C4-2B (cell line): ENCODE results near the gene RPS27A.
A peak's percentile ranks its signal among the peaks of the same experiment; 100 is the strongest.
"Not testable (repeated sequence)": the region's sequence is repeated elsewhere in the genome, so short reads cannot be mapped to it uniquely, and the experiment has no call there.

ENCODE experiments used
- H3K27ac ChIP-seq: fragments of 450-650 bp; 2 replicates; pipeline ENCODE4 v1.5.1; 2017
- CTCF ChIP-seq: fragments of 450-650 bp; conservative IDR thresholded peaks from 2 replicates; pipeline ENCODE4 v1.5.1; 2017; ENCODE audit warnings: mild to moderate bottlenecking
- ZFX ChIP-seq: fragments of 450-650 bp; IDR thresholded peaks from 2 replicates; pipeline ENCODE4 v1.6.1; 2017

Gene RPS27A

GRCh38 chr2:55232084-55232862 is at the start of gene RPS27A, which contains the start of gene CLHC1:
Gene RPS27A (plus strand): TSS chr2:55232688. CDS start chr2:55232825, 137 bp downstream.
Gene CLHC1 (minus strand): TSS chr2:55232293. CDS start chr2:55222411, 9,882 bp downstream.
- H3K27ac ChIP-seq = peak within 1 kb of the TSS; percentile 93
- no peak for TF ChIP-seq CTCF
- TF ChIP-seq ZFX = no peak

GRCh38 chr2:55186837-55187236 is 45.7 kb upstream of the RPS27A start:
- H3K27ac ChIP-seq = not testable (repeated sequence)

GRCh38 chr2:55191888-55192287 is 40.6 kb upstream of the RPS27A start:
- H3K27ac ChIP-seq = not testable (repeated sequence)

GRCh38 chr2:55196526-55196925 is 36.0 kb upstream of the RPS27A start:
- H3K27ac ChIP-seq = no peak overlapping the region
- no peak for TF ChIP-seq CTCF

GRCh38 chr2:55200416-55200815 is 32.1 kb upstream of the RPS27A start:
- TF ChIP-seq ZFX = no peak
- TF ChIP-seq CTCF = no peak
- no peak overlapping the region for H3K27ac ChIP-seq

GRCh38 chr2:55204536-55204935 is 28.0 kb upstream of the RPS27A start:
- TF ChIP-seq ZFX = no peak
- no peak for TF ChIP-seq CTCF
- H3K27ac ChIP-seq = no peak overlapping the region

GRCh38 chr2:55204950-55205349 is 27.5 kb upstream of the RPS27A start:
- TF ChIP-seq CTCF = no peak
- TF ChIP-seq ZFX = no peak
- no peak overlapping the region for H3K27ac ChIP-seq

GRCh38 chr2:55213822-55214221 is 18.7 kb upstream of the RPS27A start:
- TF ChIP-seq ZFX (no peak), CTCF (no peak)

More at GRCh38 chr2:55213822-55214221, 18.7 kb upstream of the RPS27A start:
- no peak overlapping the region for H3K27ac ChIP-seq
